Activated CD8-positive, alpha-beta memory T cell treated with anti-CD3 and anti-CD28 coated beads, Interleukin-2, amount 50 U/mL, for 4 hours (primary cell): ENCODE measurements around the gene ZNF594.
"Not testable (repeated sequence)": the region's sequence is repeated elsewhere in the genome, so short reads cannot be mapped to it uniquely, and the experiment has no call there.

Experiments
- DNase-seq: peaks from one replicate; pipeline ENCODE4 v3.0.0-alpha.2; 2020

The ZNF594 gene

GRCh38 chr17:5135726-5136579, 55.7 kb downstream of the ZNF594 start:
- DNase-seq, result no peak

GRCh38 chr17:5135131-5135712, 56.4 kb downstream of the ZNF594 start:
- not testable (repeated sequence) for DNase-seq

- not testable (repeated sequence) for DNase-seq
Observed at GRCh38 chr17:5134571-5134970, 57.1 kb downstream of the ZNF594 start.

GRCh38 chr17:5133961-5134360, 57.7 kb downstream of the ZNF594 start:
- not testable (repeated sequence) for DNase-seq

- no peak for DNase-seq
Observed at GRCh38 chr17:5133311-5133710, 58.4 kb downstream of the ZNF594 start.

- DNase-seq, result not testable (repeated sequence)
Observed at GRCh38 chr17:5132503-5133225, 59.0 kb downstream of the ZNF594 start.

- DNase-seq, result not testable (repeated sequence)
Observed at GRCh38 chr17:5131799-5132502, 59.7 kb downstream of the ZNF594 start.

GRCh38 chr17:5131146-5131715, 60.4 kb downstream of the ZNF594 start:
- DNase-seq, result no peak

GRCh38 chr17:5130687-5131086, 61.0 kb downstream of the ZNF594 start:
- DNase-seq, result not testable (repeated sequence)

- not testable (repeated sequence) for DNase-seq
Observed at GRCh38 chr17:5130261-5130660, 61.4 kb downstream of the ZNF594 start.

GRCh38 chr17:5129770-5130169, 61.9 kb downstream of the ZNF594 start:
- not testable (repeated sequence) for DNase-seq
